ENCODE measurements around the gene TTLL11.

TTLL11 gene

GRCh38 chr9:121962421-121962820 is 130.7 kb downstream of the TTLL11 start:
- no peak for DNase-seq

GRCh38 chr9:121960665-121961064 is 132.4 kb downstream of the TTLL11 start:
- DNase-seq: no peak

GRCh38 chr9:121958530-121958929 is 134.6 kb downstream of the TTLL11 start:
- DNase-seq: no peak

GRCh38 chr9:121956808-121957207 is 136.3 kb downstream of the TTLL11 start:
- no peak for DNase-seq

- DNase-seq: no peak
Observed at GRCh38 chr9:121955649-121956048, 137.5 kb downstream of the TTLL11 start.

- DNase-seq: no peak
Observed at GRCh38 chr9:121954477-121955140, 138.5 kb downstream of the TTLL11 start.

- DNase-seq: no peak
Observed at GRCh38 chr9:121952611-121953010, 140.5 kb downstream of the TTLL11 start.

GRCh38 chr9:121950866-121951265 is 142.2 kb downstream of the TTLL11 start:
- no peak for DNase-seq

GRCh38 chr9:121950441-121950840 is 142.7 kb downstream of the TTLL11 start:
- DNase-seq: no peak

- DNase-seq: no peak
Observed at GRCh38 chr9:121949766-121950165, 143.3 kb downstream of the TTLL11 start.

- no peak for DNase-seq
Observed at GRCh38 chr9:121949364-121949763, 143.7 kb downstream of the TTLL11 start.

GRCh38 chr9:121947775-121948174 is 145.3 kb downstream of the TTLL11 start:
- no peak for DNase-seq

GRCh38 chr9:121946465-121946864 is 146.6 kb downstream of the TTLL11 start:
- no peak for DNase-seq

- no peak for DNase-seq
Observed at GRCh38 chr9:121945849-121946248, 147.3 kb downstream of the TTLL11 start.

- DNase-seq: no peak
Observed at GRCh38 chr9:121945281-121945680, 147.8 kb downstream of the TTLL11 start.

- DNase-seq: no peak
Observed at GRCh38 chr9:121944711-121945191, 148.4 kb downstream of the TTLL11 start.

GRCh38 chr9:121943463-121943862 is 149.6 kb downstream of the TTLL11 start:
- DNase-seq: no peak

GRCh38 chr9:121942866-121943382 is 150.2 kb downstream of the TTLL11 start:
- no peak for DNase-seq

- DNase-seq: no peak
Observed at GRCh38 chr9:121942313-121942712, 150.8 kb downstream of the TTLL11 start.

GRCh38 chr9:121939643-121940042 is 153.5 kb downstream of the TTLL11 start:
- DNase-seq: no peak

GRCh38 chr9:121938621-121939020 is 154.5 kb downstream of the TTLL11 start:
- DNase-seq: no peak

- no peak for DNase-seq
Observed at GRCh38 chr9:121937240-121937639, 155.9 kb downstream of the TTLL11 start.

- no peak for DNase-seq
Observed at GRCh38 chr9:121935739-121936138, 157.4 kb downstream of the TTLL11 start.

GRCh38 chr9:121930956-121931355 is 162.2 kb downstream of the TTLL11 start:
- no peak for DNase-seq

All from KG1 (cell line).